ENCODE data around the gene TENM4.

The TENM4 gene

GRCh38 chr11:79413268-79413667, 27.6 kb downstream of the TENM4 start:
- peak; percentile 72 for DNase-seq (ENCODE audit: extremely low read depth, low read depth)
- no peak; the same call in none of the 2 replicates for TF ChIP-seq CTCF (IDR thresholded peaks at IDR 0.05; ENCODE audit: low read depth, low read length)

- no peak for TF ChIP-seq CTCF (IDR thresholded peaks at IDR 0.05; ENCODE audit: low read depth, low read length)
- DNase-seq (ENCODE audit: extremely low read depth, low read depth): no peak
Measured at GRCh38 chr11:79412761-79413160, 28.1 kb downstream of the TENM4 start.

- no peak for TF ChIP-seq CTCF (IDR thresholded peaks at IDR 0.05; ENCODE audit: low read depth, low read length)
- no peak for DNase-seq (ENCODE audit: extremely low read depth, low read depth)
Measured at GRCh38 chr11:79409330-79409729, 31.5 kb downstream of the TENM4 start.

GRCh38 chr11:79406376-79406775, 34.5 kb downstream of the TENM4 start:
- TF ChIP-seq CTCF (IDR thresholded peaks at IDR 0.05; ENCODE audit: low read depth, low read length): no peak
- no peak for DNase-seq (ENCODE audit: extremely low read depth, low read depth)

GRCh38 chr11:79404806-79405205, 36.0 kb downstream of the TENM4 start:
- no peak for TF ChIP-seq CTCF (IDR thresholded peaks at IDR 0.05; ENCODE audit: low read depth, low read length)
- DNase-seq (ENCODE audit: extremely low read depth, low read depth): no peak

- TF ChIP-seq CTCF (IDR thresholded peaks at IDR 0.05; ENCODE audit: low read depth, low read length): no peak
- DNase-seq (ENCODE audit: extremely low read depth, low read depth): no peak
Measured at GRCh38 chr11:79404325-79404724, 36.5 kb downstream of the TENM4 start.

- TF ChIP-seq CTCF (IDR thresholded peaks at IDR 0.05; ENCODE audit: low read depth, low read length): no peak
- no peak for DNase-seq (ENCODE audit: extremely low read depth, low read depth)
Measured at GRCh38 chr11:79403839-79404238, 37.0 kb downstream of the TENM4 start.

Data from AG09319 (cell line).